Gastrocnemius medialis (tissue), 4 donors: ENCODE measurements around the gene SPR. TPM values are rescaled to one million over a fixed set of nuclear protein-coding genes. Genes with fewer than 3 reads are reported as not detected.

ENCODE experiments used
- ATAC-seq, 2 donors: fragments of 150-250 bp; one replicate each; pipeline ENCODE4 v1.9.1; 2016
- DNase-seq, 2 donors: peaks; one replicate each; pipeline ENCODE4 v3.0.0-alpha.2; 2019
- H3K27ac ChIP-seq, 4 donors: fragments of 200-600 bp; sonication (generic); 1 replicate in 1 of 4; 2 replicates in 3 of 4; pipeline ENCODE4 v1.5.1; 2016 to 2018; ENCODE audit warnings: mild to moderate bottlenecking in 2 of 4, moderate library complexity in 1 of 4
- H3K27me3 ChIP-seq, 3 donors: fragments of 200-600 bp; sonication (generic) in 2 of 3; 1 replicate in 1 of 3; 2 replicates in 2 of 3; pipeline versions ENCODE4 v1.5.1 to v1.6.0; 2016 to 2019; ENCODE audit warnings: mild to moderate bottlenecking in 1 of 3, moderate library complexity in 1 of 3
- H3K36me3 ChIP-seq, 2 donors: fragments of 200-600 bp; sonication (generic) in 1 of 2; one replicate each; pipeline ENCODE4 v1.5.1; 2017 to 2018
- H3K4me1 ChIP-seq, 2 donors: fragments of 200-600 bp; sonication (generic) in 1 of 2; one replicate each; pipeline ENCODE4 v1.5.1; 2016 to 2017; ENCODE audit warnings: mild to moderate bottlenecking in 2 of 2
- H3K4me3 ChIP-seq, 4 donors: fragments of 200-600 bp; sonication (generic) in 3 of 4; 1 replicate in 1 of 4; 2 replicates in 3 of 4; pipeline ENCODE4 v1.5.1; 2016 to 2019; ENCODE audit warnings: mild to moderate bottlenecking in 2 of 4
- H3K9me3 ChIP-seq, 3 donors: fragments of 200-600 bp; sonication (generic) in 2 of 3; 1 replicate in 1 of 3; 2 replicates in 2 of 3; pipeline ENCODE4 v1.5.1; 2016 to 2019
- CTCF ChIP-seq, 5 experiments: fragments of 450-650 bp in 3 of 5; fragments of 200-600 bp in 2 of 5; sonication (generic) in 2 of 5; IDR thresholded peaks in 4 of 5; conservative IDR thresholded peaks in 1 of 5; 1 replicate in 4 of 5; 2 replicates in 1 of 5; pipeline ENCODE4 v1.5.1; 2016 to 2019; ENCODE audit warnings: antibody characterized with exemption in 5 of 5, mild to moderate bottlenecking in 3 of 5, moderate library complexity in 3 of 5
- POLR2A ChIP-seq, 2 donors: fragments of 450-650 bp; IDR thresholded peaks; one replicate each; pipeline ENCODE4 v1.6.1; 2017; ENCODE audit warnings: antibody characterized with exemption in 2 of 2, mild to moderate bottlenecking in 2 of 2, moderate library complexity in 2 of 2
- in situ Hi-C, 4 donors: fragments of 200-750 bp; cut with MboI; loops; one replicate each; pipeline versions ENCODE4 v1.15.0 to v1.8.0; 2017; ENCODE audit warnings: low sequenced_read_pairs in 4 of 4
- intact Hi-C: fragments of 100-400 bp; cut with DNase I; formaldehyde crosslinking; loops from one replicate; pipeline ENCODE4 v1.15.1; 2023; ENCODE audit warnings: low total_unique reads
- total RNA-seq, 4 donors: library from RNA; depleted of rRNA; stranded (reverse); fragments of >200 nt; gene quantifications; one replicate each; pipeline versions ENCODE4 v1.1.0 to v1.2.3, GENCODE V29; 2016

SPR gene
- total RNA-seq, 4 donors from 2014 or later = 22.8 to 71.0 (median 33.6) TPM

GRCh38 chr2:72886505-72887031, 640 bp upstream of the SPR start:
- H3K36me3 ChIP-seq = peaks cover 0 to 5% of the 10 kb centered on the region in 2 donors
- H3K27ac ChIP-seq = peak overlapping the region; percentile 82 to 96 (median 89)
- TF ChIP-seq POLR2A (IDR thresholded peaks at IDR 0.05) = no peak
- no peak for TF ChIP-seq CTCF (IDR thresholded peaks at IDR 0.05 in 4 of 5, conservative IDR thresholded peaks at IDR 0.05 in 1 of 5)
- in situ Hi-C loops = loop anchor here in 1 of 4 donors (25.0 kb wide), 1 partner anchor 276 kb away; no protein-coding TSS in a partner anchor
- intact Hi-C loops = loop anchor here (1.0 to 5.0 kb wide), 5 partner anchors 24 to 291 kb away; partner anchors contain the start of genes EMX1 and SFXN5
- no peaks in the 10 kb centered on the region for H3K27me3 ChIP-seq
- ATAC-seq (no peak), DNase-seq (no peak)
- no peaks in the 10 kb centered on the region for H3K9me3 ChIP-seq
- H3K4me1 ChIP-seq = peaks cover 12 to 33% of the 10 kb centered on the region in 2 donors
- H3K4me3 ChIP-seq = peak overlapping the region; percentile 60 to 88 (median 76)

GRCh38 chr2:72887740-72888437, 681 bp downstream of the SPR start:
- Histone ChIP-seq H3K36me3 (peaks cover 0 to 13% of the 10 kb centered on the region in 2 donors), H3K4me1 (peaks cover 12 to 33% of the 10 kb centered on the region in 2 donors), H3K9me3 (no peaks in the 10 kb centered on the region), H3K4me3 (peak overlapping the region; percentile 60 to 88 (median 76)), H3K27me3 (no peaks in the 10 kb centered on the region), H3K27ac (peak overlapping the region; percentile 82 to 96 (median 89))
- TF ChIP-seq POLR2A (IDR thresholded peaks at IDR 0.05) (no peak), CTCF (IDR thresholded peaks at IDR 0.05 in 4 of 5, conservative IDR thresholded peaks at IDR 0.05 in 1 of 5) (peak; percentile 77 to 94 (median 83))
- in situ Hi-C loops = loop anchor here in 1 of 4 donors (25.0 kb wide), 1 partner anchor 274 kb away; no protein-coding TSS in a partner anchor
- DNase-seq = peak; percentile 75 to 88
- ATAC-seq = peak; percentile 85 to 87
- intact Hi-C loops = loop anchor here (1.0 to 5.0 kb wide), 5 partner anchors 26 to 289 kb away; partner anchors contain the start of genes EMX1 and SFXN5

- no peak for TF ChIP-seq POLR2A (IDR thresholded peaks at IDR 0.05)
- TF ChIP-seq CTCF (IDR thresholded peaks at IDR 0.05 in 4 of 5, conservative IDR thresholded peaks at IDR 0.05 in 1 of 5) = no peak
- no peak for ATAC-seq
- no peak for DNase-seq
- Histone ChIP-seq H3K9me3 (no peaks in the 10 kb centered on the region), H3K27me3 (no peaks in the 10 kb centered on the region), H3K36me3 (peaks cover 0 to 13% of the 10 kb centered on the region in 2 donors), H3K27ac (peak overlapping the region in 1 of 4 donors; percentile 96), H3K4me1 (peaks cover 12 to 33% of the 10 kb centered on the region in 2 donors), H3K4me3 (peak overlapping the region; percentile 60 to 88 (median 76))
- in situ Hi-C loops = loop anchor here in 1 of 4 donors (25.0 kb wide), 1 partner anchor 274 kb away; no protein-coding TSS in a partner anchor
- intact Hi-C loops = loop anchor here (5.0 kb wide), 2 partner anchors 184 to 289 kb away; partner anchors contain the start of gene SFXN5
Measured at GRCh38 chr2:72888438-72889202, 1.4 kb downstream of the SPR start.

- Histone ChIP-seq H3K27me3 (peaks cover 0 to 4% (median 1%) of the 10 kb centered on the region in 3 donors), H3K4me1 (peaks cover 12 to 33% of the 10 kb centered on the region in 2 donors), H3K4me3 (no peak overlapping the region), H3K36me3 (peaks cover 0 to 13% of the 10 kb centered on the region in 2 donors), H3K9me3 (no peaks in the 10 kb centered on the region), H3K27ac (no peak overlapping the region)
- DNase-seq (no peak), ATAC-seq (no peak)
- intact Hi-C loops (loop anchor here (5.0 to 10.0 kb wide), 3 partner anchors 85 to 287 kb away; partner anchors contain the start of gene SFXN5), in situ Hi-C loops (loop anchor here in 1 of 4 donors (25.0 kb wide), 1 partner anchor 272 kb away; no protein-coding TSS in a partner anchor)
- TF ChIP-seq CTCF (IDR thresholded peaks at IDR 0.05 in 4 of 5, conservative IDR thresholded peaks at IDR 0.05 in 1 of 5) (no peak), POLR2A (IDR thresholded peaks at IDR 0.05) (no peak)
Measured at GRCh38 chr2:72889991-72890390, 2.8 kb downstream of the SPR start.
